Dedifferentiated amniotic fluid mesenchymal stem cell (primary cell): Measurements from ENCODE around the gene NUP153.
"Not testable (repeated sequence)": the region's sequence is repeated elsewhere in the genome, so short reads cannot be mapped to it uniquely, and the experiment has no call there.

Experiments
- DNase-seq: peaks from one replicate; pipeline ENCODE4 v3.0.0-alpha.2; 2016; ENCODE audit errors: extremely low spot score

The NUP153 gene

DNA sequence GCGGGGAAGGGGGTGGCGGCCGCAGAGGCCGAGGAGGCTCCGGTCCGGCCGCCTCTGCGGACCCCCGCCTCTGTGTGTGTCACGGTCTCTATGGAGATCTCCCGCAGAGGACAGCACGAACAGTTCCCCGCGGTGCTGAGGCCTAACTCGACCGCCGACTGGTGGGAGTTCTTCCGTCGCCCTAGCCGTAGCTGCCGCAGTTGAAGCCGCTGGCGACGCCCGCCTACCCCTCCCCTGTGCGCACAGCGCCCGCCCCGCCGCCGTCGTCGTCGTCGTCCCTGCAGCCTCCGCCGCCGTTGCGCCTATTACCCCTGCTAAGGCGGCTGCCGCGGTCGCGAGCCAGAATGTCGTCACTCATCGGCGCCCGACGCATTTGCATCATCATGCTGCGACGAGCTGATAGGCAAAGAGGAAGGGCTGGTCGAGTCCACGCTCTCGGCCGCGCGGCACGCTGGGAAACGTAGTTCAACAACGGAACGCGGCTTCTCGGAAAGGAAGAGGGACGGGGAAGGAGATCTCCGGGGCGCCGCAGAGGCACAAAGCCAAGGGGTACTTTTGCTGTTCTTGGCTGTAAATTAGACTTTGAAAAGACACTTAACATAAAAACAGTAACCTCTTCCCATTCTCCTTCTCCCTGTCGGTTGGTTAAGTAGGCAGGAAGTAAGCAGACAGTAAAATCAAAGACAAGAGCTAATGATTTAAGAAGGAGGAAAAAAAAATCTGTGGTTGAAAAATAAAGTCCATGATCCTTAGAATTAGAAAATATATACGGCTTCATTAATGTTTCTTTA is at the start of gene NUP153:
Gene NUP153 (minus strand): TSS at position 346 of the 791 bp plus-strand sequence. CDS start 538 bp downstream, outside the sequence.
- peak; percentile 98 for DNase-seq

DNA sequence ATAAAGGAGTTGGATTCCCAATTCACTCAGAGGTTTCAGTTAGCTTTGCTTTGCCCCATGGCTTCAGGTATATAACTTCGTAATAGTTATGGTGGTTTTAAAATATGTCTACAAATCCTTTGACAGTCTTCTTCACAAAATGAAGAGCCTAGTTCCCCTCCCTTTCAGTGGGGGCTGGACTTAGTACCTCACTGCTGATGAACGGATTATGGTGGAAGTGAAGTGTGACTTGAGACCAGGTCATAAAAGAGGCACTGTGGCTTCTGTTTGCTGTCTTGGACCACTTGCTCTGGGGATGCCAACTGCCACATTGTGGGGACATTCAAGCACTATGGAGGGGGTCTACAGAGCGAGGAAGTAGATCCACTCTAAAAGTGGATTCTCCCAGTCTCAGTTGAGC is 47.5 kb upstream of the NUP153 start:
- DNase-seq: no peak

DNA sequence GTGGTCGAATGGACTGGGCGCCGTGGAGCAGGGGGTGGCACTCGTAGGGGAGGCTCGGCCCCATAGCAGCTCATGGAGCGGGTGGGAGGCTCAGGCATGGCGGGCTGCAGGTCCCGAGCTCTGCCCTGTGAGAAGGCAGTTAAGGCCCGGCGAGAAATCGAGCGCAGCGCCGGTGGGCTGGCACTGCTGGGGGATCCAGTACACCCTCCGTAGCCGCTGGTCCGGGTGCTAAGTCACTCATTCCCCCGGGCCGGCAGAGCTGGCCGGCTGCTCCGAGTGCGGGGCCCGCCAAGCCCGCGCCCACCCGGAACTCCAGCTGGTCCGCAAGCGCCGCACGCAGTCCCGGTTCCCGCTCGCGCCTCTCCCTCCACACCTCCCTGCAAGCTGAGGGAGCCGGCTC is 38.6 kb upstream of the NUP153 start:
- not testable (repeated sequence) for DNase-seq

DNA sequence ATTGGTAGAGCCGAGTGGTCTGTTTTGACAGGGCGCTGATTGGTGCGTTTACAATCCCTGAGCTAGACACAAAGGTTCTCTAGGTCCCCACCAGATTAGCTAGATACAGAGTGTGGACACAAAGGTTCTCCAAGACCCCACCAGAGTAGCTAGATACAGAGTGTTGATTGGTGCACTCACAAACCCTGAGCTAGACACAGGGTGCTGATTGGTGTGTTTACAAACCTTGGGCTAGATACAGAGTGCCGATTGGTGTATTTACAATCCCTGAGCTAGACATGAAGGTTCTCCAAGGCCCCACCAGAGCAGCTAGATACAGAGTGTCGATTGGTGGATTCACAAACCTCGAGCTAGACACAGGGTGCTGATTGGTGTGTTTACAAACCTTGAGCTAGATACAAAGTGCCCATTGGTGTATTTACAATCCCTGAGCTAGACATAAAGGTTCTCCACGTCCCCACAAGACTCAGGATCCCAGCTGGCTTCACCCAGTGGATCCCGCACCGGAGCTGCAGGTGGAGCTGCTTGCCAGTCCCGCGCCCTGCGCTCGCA is 38.1 kb upstream of the NUP153 start:
- not testable (repeated sequence) for DNase-seq

DNA sequence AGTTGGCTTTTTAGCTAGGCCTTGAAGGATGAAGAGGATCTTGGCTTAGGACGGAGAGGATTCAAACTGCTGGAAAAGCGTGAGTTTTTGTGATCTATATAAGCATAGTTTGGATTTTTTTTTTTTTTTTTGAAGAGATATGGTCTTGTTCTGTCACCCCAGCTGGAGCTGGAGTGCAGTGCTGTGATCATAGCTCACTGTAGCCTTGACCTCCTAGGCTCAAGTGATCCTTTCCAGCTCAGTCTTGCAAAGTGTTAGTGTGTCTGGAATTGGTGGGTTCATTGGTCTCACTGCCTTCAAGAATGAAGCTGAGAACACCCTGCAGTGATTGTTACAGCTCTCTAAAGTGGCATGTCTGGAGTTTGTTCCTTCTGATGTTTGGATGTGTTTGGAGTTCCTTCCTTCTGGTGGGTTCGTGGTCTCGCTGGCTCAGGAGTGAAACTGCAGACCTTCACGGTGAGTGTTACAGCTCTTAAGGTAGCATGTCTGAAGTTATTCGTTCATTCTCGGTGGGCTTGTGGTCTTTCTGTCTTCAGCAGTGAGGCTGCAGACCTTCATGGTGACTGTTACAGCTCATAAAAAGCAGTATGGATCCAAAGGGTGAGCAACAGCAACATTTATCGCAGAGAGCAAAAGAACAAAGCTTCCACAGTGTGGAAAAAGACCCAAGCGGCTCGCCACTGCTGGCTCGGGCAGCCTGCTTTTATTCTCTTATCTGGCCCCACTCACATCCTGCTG is 37.5 kb upstream of the NUP153 start:
- no peak for DNase-seq

DNA sequence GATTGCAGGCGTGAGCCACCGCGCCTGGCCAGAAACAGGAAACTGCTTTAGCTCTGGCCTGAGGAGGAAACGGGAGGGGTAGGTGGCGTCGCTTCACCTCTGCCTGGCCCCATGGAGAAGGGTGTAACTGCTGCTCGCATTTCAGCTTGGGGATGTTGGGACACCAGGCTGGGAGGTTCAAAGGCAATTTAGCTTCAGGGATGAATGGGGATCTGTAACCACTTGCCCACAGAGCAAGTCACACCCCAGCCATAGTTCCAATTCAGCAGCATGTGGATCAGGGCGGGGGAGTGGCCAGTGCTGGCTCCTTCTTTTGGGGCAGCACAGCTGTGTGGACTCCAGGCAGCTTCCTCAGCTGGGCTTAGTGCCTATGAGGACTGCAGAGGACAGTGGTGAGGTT is 34.8 kb upstream of the NUP153 start:
- no peak for DNase-seq

DNA sequence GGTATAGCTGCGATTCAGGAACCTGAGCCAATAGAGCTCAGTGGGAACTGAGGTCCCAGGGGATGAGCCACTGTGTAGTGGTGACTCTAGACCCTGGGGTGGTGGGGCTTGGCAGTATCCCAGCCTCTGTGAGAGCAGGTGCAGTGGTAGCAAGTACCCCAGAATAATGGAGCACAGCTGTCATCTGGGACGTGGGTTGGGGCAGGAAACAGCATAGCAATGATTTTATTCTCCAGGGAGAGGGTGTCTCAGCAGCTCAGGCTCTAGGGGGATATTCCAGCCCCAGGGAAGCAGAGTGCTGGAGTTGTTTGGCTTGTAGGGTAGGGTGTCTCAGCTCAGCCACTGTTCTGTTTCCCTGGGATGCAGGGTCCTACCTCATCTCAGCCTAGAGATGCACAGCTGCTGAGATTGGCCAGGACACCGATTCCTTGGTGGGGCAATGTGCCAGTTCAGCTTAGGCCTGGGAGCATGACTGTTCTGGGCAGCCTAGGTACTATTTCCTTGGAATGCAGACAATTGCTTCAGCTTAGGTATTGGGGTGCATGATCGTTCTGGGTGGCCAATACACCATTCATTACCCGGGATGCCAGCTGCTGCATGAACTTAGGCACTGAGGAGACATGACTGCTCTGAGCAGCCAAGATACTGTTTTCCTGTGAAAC is 34.0 kb upstream of the NUP153 start:
- no peak for DNase-seq

DNA sequence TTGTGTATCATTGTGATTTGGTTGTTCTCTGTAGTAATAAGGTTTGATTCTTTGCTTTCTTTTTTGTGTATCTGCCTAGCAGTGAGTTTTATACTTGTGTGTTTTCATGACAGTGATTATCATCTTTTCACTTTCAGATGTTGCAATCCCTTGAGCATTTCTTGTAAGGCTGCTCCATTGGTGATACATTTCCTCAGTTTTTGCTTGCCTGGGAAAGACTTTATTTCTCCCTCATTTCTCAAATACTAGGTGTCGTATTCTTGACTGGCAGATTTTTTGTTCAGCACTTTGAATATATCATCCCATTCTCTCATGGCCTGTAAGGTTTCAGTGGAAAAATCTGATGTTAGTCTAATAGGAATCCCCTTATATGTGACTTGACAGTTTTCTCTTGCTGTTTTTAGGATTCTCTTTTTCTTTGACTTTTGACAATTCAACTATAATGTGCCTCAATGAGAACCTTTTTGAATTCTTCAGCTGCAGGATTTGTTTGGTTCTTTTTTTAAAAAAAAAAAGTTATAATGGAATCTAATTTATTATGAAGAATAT is 31.1 kb upstream of the NUP153 start:
- no peak for DNase-seq

DNA sequence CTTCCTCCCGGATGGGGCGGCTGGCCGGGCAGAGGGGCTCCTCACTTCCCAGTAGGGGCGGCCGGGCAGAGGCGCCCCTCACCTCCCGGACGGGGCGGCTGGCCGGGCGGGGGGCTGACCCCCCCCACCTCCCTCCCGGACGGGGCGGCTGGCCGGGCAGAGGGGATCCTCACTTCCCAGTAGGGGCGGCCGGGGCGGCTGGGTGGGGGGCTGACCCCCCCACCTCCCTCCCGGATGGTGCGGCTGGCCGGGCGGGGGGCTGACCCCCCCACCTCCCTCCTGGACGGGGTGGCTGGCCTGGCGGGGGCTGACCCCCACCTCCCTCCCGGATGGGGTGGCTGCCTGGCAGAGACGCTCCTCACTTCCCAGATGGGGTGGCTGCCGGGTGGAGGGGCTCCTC is 28.6 kb upstream of the NUP153 start:
- not testable (repeated sequence) for DNase-seq

DNA sequence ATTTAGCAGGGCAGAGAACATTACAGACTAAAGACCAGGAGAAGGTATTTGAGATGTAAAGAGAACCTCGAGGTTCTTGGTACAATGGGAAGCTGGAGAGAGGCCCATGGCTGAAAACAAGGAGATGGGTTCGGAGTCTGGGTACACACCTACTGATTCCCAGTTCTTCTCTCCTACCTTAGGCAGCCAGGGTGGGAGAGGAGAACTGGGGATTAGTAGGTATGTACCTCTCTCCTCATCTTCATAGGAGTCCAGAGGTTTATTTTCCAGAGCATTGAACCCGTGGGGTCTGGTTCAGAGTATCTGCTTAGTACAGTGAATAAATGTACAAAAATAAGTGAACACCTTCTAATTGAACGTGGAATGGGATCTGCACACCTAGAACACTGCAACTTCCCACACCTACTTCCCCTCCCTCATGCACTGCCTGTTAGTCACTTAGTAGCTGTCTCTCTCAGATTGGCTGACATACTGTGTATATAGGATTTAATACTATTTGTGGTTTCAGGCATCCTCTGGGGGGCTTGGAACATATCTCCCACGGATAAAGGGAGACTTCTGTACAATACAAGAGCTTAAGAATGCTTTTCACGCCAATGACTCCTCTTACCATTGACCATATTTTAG is 23.5 kb upstream of the NUP153 start:
- DNase-seq: no peak

DNA sequence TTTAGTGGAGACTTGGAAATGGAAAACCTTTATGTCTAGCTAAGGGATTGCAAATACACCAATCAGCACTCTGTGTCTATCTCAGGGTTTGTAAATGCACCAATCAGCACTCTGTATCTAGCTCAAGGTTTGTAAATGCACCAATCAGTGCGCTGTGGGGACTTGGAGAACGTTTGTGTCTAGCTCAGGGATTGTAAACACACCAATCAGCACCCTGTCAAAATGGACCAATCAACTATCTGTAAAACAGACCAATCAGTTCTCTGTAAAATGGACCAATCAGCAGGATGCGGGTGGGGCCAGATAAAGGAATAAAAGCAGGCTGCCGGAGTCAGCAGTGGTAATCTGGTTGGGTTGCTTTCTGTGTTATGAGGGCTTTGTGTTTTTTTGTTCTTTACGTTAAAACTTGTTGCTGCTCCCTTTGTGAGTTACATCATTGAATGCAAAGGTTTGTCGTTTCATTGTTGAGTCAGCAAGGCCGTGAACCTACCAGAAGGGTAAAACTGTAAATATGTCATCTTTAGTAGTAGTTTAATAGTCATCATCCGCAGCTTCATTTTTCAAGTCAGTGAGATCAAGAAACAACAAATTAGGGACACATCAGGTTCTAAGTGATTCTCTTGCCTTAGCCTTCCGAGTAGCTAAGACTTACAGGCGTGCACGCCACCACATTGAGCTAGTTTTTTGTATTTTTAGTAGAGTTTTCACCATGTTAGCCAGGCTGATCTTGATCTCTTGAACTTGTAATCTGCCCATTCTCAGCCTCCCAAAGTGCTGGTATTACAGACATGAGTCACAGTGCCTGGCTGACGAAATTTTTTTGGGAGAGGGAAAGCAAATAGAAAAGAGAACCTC is 22.7 kb upstream of the NUP153 start:
- no peak for DNase-seq

DNA sequence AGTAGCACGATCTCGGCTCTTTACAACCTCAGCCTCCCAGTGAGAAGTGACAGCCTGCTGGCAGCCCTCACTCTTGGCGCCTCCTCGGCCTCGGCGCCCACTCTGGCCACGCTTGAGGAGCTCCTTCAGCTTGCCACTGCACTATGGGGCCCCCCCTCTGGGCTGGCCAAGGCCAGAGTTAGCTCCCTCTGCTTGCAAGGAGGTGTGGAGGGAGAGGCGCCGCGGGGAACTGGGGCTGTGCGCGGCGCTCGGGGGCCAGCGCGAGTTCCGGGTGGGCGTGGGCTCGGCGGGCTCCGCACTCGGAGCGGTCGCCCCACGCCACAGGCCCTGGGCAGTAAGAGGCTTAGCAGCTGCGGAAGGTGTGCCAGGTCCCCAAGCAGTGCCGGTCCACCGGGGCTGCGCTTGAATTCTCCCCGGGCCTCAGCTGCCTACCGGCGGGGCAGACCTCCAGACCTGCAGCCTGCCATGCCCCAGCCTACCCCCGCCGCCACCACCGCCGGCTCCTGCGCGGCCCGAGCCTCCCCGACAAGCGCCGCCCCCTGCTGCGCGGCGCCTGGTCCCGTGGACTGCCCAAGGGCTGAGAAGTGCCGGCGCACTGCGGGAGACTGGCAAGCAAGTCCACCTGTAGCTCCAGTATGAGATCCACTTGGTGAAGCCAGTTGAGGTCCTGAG is 22.0 kb upstream of the NUP153 start:
- DNase-seq: no peak

DNA sequence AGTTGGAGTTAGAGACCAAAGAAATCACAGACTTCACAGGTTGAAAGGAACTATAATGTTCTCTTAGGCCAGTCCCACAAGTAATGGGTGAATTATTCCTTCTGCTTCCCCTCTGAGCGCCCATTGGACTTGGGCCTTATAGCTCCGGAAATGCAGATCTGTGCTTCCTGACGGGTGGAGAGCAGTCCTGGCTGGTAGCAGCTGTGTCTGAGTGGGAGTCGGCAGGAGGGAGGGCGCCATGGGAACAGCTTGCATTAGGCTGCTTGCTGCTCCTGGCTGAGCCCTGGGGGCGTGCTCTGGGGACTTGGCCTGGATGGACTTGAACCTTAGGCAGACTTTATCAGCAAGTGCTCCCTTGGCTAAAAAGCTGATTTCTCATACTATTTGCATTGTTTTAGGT is 18.4 kb upstream of the NUP153 start:
- DNase-seq: no peak

DNA sequence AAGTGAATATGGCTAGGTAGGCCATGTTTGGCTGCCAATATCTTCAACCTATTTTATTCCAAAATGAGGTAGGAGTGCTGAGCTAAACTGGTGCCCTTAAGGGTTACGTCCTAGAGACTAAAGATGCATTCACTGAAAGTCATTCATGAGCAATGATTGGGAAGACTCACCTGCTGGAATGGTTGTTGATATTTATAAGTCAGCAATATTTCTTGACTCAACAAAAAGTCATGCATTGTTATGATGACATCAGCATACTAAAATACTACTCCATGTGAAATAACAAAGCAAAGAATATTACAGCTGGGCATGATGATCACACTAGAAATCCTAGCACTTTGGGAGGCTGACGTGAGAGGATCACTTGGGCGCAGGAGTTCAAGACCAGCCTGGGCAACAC is 17.6 kb upstream of the NUP153 start:
- DNase-seq: no peak

DNA sequence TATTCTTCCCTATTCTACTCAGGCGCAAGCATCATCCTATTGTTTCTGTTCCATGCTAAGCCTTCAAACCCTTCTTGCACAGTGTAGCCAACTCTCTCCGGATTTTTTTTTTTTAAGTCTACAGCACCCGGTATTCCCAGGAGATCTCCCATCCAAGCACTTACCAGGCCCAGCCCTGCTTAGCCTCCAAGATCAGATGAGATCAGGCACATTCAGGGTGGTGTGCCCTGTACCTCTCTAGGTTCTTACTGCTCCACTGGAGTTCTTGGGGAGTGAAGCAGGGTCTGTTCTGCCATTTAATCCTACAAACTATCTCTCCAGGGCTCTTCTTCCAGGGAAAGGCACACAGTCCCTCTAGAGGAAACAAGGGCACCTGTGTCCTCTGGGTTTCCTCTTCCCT is 14.9 kb upstream of the NUP153 start:
- DNase-seq: no peak

DNA sequence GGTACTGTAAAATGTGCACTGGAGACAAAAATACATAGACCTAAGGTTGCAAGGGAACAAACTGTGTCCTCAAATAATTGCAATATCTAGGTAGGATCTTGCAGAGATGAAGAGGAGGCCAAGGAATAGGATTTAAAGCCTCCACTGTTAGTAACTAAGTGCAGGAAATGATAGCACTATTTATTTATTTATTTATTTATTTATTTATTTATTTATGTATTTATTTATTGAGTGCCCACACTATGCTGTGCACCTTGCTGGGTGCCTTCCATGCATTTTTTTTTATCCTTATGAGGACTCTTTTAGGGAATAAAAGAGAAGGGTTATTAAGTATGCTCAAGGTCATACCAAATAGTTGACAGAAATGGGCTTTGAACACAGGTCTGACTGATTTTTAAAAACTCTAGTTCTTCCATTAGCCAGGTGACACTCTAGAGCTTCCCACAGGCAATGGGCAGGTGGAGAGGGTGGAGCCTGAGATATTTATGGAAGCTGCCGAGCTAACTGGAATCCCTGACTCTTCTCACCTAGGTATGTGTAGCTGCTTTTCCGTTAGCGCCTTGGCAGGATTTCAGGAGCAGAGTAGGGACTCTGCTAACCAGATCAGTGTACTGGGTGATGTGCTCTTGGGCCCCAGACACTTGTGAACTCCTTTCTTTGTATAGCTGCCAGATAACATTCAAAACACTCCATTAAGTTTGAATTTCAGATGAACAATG is 12.8 kb upstream of the NUP153 start:
- no peak for DNase-seq

DNA sequence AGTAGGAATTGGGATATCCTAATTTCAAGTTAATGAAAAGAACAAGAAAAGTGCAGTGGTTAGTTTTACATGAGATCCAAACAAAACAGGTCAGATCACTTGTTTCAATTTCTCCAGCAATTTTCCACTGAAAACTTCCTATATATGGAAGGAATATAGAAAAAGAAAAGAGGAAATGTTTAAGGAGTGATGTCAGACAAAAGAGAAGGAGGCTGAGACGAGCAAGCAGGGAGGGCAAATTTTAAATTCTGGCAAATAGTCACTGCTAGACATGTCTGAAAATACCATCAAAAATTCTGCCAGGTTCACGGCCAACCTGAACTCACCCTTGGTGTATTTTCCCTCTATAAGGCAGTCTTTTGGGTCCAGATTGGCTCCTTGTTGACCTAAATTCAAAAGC is 9.5 kb upstream of the NUP153 start:
- DNase-seq: no peak

DNA sequence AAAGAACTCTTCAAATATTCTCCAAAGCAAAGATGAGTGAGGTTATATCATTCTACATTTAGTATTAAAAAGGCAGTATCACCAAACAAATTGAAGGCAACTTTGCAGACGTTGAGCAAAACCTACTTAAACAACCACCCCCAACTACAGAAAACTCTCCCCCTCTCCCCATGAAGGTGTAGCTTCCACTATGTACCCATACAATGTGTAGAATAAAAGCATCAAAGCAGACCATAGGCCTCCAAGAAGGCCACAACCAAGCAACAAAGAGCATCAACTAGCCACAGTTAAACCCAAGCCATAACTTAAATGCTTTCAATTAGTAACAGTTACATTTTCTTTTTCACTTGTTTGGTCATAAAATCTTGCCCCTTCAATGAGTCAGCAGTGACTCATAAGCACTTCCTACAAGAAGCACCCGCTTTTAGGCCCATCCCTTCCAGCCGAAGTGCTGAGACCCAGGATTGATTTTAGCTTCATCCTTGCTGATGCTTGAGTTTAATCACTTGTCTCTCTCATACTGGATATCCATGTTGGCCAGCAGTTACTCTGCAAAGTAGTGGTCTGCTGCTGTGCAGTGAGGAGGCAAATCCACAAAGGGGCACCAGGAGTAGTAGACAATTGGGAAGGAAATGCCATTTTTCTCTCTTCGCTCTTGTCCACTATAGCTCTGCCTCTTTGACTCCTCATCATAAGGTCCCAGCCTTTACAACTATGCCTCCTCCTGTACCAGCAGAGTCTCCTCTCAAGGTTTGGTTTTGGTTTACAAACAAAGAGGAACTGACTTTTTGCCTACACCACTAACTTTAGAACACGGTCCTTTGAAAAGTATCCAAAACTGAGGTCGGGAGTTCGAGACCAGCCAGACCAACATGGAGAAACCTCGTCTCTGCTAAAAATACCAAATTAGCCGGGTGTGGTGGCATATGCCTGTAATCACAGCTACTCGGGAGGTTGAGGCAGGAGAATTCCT is 8.4 kb upstream of the NUP153 start:
- DNase-seq: peak; percentile 81
